HCT116 (cell line): ENCODE measurements around the gene ERN1.

Source experiments
- CTCF ChIP-seq, 3 experiments: fragments of 200-600 bp in 1 of 3; sonication (generic) in 1 of 3; IDR thresholded peaks in 2 of 3; conservative IDR thresholded peaks in 1 of 3; 2 replicates each; pipeline ENCODE4 v1.5.1; 2012 to 2017; ENCODE audit warnings: low read depth in 2 of 3, low read length in 2 of 3, antibody characterized with exemption in 1 of 3, borderline replicate concordance in 1 of 3, control low read depth in 1 of 3, mild to moderate bottlenecking in 1 of 3, mixed read lengths in 1 of 3, mixed run types in 1 of 3, moderate library complexity in 1 of 3; ENCODE audit not compliant: insufficient read depth in 1 of 3
- EZH2 ChIP-seq: fragments of 200-600 bp; sonication (generic); IDR thresholded peaks from 2 replicates; pipeline ENCODE4 v1.6.1; 2017; ENCODE audit warnings: antibody characterized with exemption, mixed run types
- EZH2phosphoT487 ChIP-seq: fragments of 200-600 bp; IDR thresholded peaks from 2 replicates; pipeline ENCODE4 v1.6.1; 2018; ENCODE audit warnings: antibody characterized with exemption, borderline replicate concordance
- FOSL1 ChIP-seq: IDR thresholded peaks from 2 replicates; pipeline ENCODE4 v1.6.1; 2012; ENCODE audit warnings: low read depth
- POLR2A ChIP-seq: IDR thresholded peaks from 2 replicates; pipeline ENCODE4 v1.7.0; 2011; ENCODE audit warnings: borderline replicate concordance; ENCODE audit not compliant: insufficient read depth, insufficient read length; ENCODE audit errors: extremely low read depth
- RAD21 ChIP-seq: IDR thresholded peaks from 2 replicates; pipeline ENCODE4 v1.6.1; 2012; ENCODE audit warnings: low read depth, mild to moderate bottlenecking
- SP1 ChIP-seq: IDR thresholded peaks from 2 replicates; pipeline ENCODE4 v1.6.1; 2012; ENCODE audit warnings: low read depth
- TCF7L2 ChIP-seq: IDR thresholded peaks from 2 replicates; pipeline ENCODE4 v1.7.0; 2011; ENCODE audit warnings: borderline replicate concordance, inconsistent platforms; ENCODE audit not compliant: insufficient read depth, insufficient read length; ENCODE audit errors: extremely low read depth
- YY1 ChIP-seq: IDR thresholded peaks from 2 replicates; pipeline ENCODE4 v1.6.1; 2011; ENCODE audit warnings: low read length, low read depth, moderate library complexity, mild to moderate bottlenecking; ENCODE audit not compliant: insufficient replicate concordance; ENCODE audit errors: extremely low read depth
- ZFX ChIP-seq: fragments of 450-650 bp; IDR thresholded peaks from 2 replicates; pipeline ENCODE4 v1.6.1; 2017
- ZNF274 ChIP-seq: fragments of 200-500 bp; sonication (Bioruptor generic); IDR thresholded peaks from 2 replicates; pipeline ENCODE4 v1.6.1; 2014; ENCODE audit warnings: mild to moderate bottlenecking, low read depth, low read length, inconsistent platforms

- TF ChIP-seq EZH2 = no peak
- no peak for TF ChIP-seq POLR2A
- peak; percentile 91 for TF ChIP-seq RAD21
- peak; percentile 9 for TF ChIP-seq YY1
- no peak for TF ChIP-seq FOSL1
- TF ChIP-seq ZFX = no peak
- TF ChIP-seq CTCF (IDR thresholded peaks at IDR 0.05 in 2 of 3, conservative IDR thresholded peaks at IDR 0.05 in 1 of 3; ENCODE audit: borderline replicate concordance in 1 of 3, insufficient read depth in 1 of 3, low read depth in 2 of 3, low read length in 2 of 3) = peak; percentile 45 to 81 (median 72)
- TF ChIP-seq EZH2phosphoT487 = no peak
- no peak for TF ChIP-seq ZNF274
- TF ChIP-seq SP1 = no peak
- no peak for TF ChIP-seq TCF7L2
Observed at GRCh38 chr17:64063766-64064224, 66.1 kb downstream of the ERN1 start.
